Suppressor macrophage treated with lipopolysaccharide for 4 hours (primary cell): Measurements from ENCODE around the gene REPS1.
A peak's percentile ranks its signal among the peaks of the same experiment; 100 is the strongest.
"Not testable (repeated sequence)": the region's sequence is repeated elsewhere in the genome, so short reads cannot be mapped to it uniquely, and the experiment has no call there.

Source experiments
- DNase-seq: peaks from one replicate; pipeline ENCODE4 v3.0.0-alpha.2; 2020

Gene REPS1

GRCh38 chr6:138999949-139000725 is 12.1 kb upstream of the REPS1 start:
- DNase-seq, result no peak

DNA sequence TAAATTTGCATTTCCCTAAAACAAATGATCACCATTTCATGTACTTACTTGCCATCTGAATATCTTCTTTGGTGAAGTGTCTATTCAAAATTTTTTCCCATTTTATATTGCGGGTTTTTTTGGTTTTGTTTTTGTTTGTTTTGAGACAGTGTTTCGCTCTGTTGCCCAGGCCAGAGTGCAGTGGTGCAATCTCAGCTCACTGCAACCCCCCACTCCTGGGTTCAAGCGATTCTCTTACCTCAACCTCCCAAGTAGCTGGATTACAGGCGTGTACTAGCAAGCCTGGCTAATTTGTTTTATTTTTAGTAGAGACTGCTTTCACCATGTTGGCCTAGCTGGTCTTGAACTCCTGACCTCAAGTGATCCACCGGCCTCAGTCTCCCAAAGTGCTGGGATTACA is 9.1 kb upstream of the REPS1 start:
- no peak for DNase-seq

GRCh38 chr6:138996524-138996923 is 8.5 kb upstream of the REPS1 start:
- DNase-seq, result no peak

DNA sequence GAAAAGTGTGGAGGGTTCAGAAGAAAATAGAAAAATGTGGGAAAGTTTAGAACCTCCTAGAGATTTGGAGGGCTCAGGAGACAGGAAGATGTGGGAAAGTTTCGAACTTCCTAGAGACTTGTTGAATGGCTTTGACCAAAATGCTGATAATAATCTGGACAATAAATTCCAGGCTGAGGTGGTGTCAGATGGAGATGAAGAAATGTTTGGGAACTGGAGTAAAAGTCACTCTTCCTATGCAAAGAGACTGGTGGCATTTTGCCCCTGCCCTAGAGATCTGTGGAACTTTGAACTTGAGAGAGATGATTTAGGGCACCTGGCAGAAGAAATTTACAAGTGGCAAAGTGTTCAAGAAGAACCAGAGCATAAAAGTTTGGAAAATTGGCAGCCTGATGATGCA is 5.4 kb upstream of the REPS1 start:
- DNase-seq, result not testable (repeated sequence)

DNA sequence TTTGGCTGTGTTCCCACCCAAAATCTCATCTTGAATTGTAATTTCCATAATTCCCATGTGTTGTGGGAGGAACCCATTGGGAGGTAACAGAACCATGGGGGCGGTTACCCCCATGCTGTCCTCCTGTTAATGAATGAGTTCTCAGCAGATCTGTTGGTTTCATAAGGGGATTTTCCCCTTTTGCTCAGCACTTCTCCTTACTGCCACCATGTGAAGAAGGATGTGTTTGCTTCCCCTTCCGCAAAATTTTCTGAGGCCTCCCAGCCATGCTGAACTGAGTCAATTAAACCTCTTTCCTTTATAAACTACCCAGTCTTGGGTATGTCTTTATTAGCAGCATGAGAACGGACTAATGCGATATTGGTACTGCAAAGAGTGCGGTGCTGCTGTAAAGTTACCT is 4.9 kb upstream of the REPS1 start:
- peak; percentile 46 for DNase-seq

GRCh38 chr6:138991206-138991605 is 3.2 kb upstream of the REPS1 start:
- no peak for DNase-seq

GRCh38 chr6:138989098-138989983 is 1.3 kb upstream of the REPS1 start:
- no peak for DNase-seq

- DNase-seq, result no peak
Observed at GRCh38 chr6:138988469-138988834, 399 bp upstream of the REPS1 start.

DNA sequence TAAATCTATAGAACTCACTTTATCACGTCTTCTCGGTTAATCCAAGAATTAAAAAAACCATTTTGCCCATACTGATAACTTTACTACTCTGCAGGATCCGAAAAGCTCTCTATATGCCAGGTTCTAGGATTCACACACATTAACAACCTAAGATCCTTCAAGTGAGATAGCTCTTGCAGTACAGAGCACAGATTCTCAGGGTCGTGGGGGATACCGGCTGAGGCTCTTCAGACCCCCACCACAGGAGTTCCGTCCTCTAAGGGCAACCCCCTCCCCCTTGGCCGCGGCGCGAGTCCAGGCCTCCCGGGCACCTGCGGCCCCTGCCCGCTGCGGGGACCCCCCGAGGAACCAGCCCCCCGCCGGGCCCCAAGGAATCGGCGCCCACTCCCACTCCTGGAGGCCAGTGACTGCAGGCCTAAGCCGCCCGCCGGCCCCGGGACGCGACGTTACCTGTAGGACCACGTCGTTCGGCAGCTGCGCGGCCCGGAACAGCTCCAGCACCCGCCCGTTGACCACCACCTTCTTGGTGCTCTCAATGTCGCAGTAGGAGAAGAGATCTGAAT is 892 bp downstream of the REPS1 start:
- no peak for DNase-seq

DNA sequence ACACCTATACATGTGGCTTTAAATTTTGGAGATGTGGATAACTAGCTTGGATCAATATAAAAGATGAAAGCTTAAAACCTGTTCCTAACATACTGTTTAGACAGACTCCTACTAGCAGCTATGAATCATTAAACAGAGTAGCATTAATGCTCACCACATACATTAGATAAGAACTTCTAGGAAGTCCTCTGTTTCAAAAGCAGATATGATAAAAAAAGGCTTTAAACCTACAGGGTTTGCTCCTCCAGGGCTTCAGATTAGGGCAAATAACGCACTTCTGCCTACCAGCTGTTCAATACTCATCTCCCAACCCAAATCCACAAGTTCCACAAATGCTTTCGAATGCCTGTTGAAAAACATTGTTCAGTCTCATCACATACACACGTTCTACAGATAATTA is 1.5 kb downstream of the REPS1 start:
- DNase-seq, result peak; percentile 53

- DNase-seq, result no peak
Observed at GRCh38 chr6:138981416-138981815, 6.6 kb downstream of the REPS1 start.

GRCh38 chr6:138979813-138980668 is 8.0 kb downstream of the REPS1 start:
- peak; percentile 47 for DNase-seq

DNA sequence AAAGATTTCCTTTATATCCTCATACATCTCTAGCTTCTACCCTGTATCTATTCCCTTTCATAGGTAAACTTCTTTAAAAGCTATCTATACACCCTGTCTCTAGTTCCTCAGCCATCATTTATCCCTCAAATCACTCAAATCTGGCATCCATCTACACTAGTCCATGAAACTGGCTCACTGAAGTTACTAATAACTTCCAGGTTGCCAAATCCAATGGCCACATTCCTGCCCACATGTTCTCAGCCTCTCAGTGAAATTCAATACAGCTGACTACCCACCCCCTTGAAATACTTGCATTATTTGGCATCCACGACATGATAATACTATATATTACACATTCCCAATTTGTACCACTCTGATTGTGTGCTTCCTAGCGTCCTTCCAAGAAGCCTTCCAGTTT is 8.7 kb downstream of the REPS1 start:
- no peak for DNase-seq

- no peak for DNase-seq
Observed at GRCh38 chr6:138978229-138978628, 9.8 kb downstream of the REPS1 start.

- no peak for DNase-seq
Observed at GRCh38 chr6:138977646-138978167, 10.3 kb downstream of the REPS1 start.

DNA sequence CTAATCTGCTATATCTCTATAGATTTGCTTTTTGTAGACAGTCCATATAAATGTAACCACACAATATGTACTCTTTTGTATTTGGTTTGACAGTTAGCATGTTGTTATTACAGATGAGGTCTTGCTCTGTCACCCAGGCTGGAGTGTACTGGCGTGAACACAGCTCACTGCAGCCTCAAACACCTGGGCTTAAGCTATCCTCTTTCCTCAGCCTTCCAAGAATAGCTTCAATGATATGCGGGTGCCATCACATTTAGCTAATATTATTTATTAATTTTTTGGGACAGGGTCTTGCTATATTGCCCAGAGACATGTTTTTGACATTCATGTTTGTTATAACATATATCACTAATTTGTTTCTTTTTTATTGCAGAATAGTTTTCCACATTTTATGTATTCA is 10.8 kb downstream of the REPS1 start:
- DNase-seq, result no peak

DNA sequence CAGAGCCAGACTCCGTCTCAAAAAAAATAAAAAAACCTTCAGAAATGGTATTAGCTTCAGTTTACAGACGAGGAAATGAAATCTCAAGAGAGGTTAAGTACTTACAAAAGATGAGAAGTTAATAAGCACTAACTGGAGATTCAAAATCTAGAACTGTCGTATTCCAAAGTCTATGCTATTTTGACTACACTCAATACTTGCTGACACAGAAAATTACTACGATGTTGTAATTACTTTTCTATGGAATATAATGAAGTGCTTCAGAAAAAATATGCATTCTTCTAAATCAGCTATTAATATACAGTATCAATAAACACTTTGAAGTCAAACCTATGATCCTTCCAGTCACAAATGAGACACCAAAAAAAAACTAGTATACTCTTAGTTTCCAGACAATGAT is 12.2 kb downstream of the REPS1 start:
- DNase-seq, result no peak

DNA sequence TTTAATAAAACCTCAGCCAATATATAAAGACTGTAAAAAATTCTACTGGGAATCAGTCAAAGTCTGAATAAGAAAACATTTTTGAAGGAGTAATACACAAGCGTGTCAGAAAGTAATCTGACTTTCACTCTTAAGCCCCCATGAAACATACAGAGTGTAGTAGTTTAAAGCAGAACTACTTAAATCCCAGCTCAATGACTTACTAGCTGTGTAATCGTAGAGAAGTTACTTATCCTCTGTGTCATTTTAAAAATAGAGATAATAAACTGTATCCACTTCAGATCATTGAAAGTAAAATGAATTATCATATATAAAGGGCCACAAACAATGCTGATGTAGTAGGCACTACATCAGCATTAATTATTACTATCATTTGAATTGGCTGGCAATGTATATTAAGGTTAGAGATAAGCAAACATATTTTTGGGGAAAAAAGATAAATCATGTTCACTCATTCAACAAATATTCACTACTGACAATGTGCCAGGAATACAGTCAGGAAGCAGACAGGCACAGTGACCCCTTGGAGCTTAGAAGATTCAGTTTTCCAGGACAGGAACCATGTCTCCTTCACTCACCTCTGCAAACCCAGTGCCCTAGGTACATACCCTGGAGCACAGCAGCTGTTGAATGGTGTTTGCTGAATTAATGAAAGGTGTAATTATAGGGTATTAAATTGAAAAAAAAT is 14.4 kb downstream of the REPS1 start:
- no peak for DNase-seq

DNA sequence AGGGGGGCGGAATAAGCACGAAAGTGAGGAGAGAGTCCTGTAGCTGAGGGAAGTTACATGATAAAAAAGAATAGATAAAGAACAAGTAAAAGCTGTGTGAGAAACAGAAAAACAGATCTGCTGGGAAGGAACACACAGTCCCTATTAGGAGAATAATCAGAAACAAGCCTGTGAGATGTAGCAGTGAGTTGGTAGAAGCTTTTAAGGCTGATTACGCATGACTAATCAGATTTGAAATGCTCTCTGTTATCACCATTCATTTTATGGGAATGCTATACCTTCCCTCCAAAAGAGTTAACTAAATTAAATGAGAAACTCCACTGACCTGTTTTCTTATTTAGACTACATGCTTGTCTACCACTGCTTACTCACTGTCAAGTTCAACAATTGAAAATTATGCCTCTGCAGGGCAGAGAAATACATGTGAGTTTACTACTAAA is 15.8 kb downstream of the REPS1 start:
- DNase-seq, result no peak

DNA sequence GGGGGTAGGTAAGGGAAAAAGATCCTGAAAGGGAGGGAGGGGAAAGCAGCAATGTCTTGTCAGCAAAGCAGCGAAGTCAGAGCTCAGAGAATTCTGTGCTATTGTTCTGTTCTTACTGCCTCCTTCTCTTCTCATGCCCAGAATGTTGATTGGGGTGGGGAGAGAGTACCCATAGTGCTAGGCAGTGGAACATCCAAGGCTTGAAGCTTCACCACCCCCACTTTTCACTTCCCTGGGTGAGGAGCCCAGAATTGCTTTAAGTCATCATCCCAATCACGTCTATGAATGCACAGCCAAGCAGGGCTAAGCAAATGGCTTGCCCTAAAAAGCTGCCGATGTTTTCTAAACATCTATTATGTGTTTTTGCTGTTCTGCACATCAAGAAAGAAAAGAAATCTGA is 16.5 kb downstream of the REPS1 start:
- no peak for DNase-seq

DNA sequence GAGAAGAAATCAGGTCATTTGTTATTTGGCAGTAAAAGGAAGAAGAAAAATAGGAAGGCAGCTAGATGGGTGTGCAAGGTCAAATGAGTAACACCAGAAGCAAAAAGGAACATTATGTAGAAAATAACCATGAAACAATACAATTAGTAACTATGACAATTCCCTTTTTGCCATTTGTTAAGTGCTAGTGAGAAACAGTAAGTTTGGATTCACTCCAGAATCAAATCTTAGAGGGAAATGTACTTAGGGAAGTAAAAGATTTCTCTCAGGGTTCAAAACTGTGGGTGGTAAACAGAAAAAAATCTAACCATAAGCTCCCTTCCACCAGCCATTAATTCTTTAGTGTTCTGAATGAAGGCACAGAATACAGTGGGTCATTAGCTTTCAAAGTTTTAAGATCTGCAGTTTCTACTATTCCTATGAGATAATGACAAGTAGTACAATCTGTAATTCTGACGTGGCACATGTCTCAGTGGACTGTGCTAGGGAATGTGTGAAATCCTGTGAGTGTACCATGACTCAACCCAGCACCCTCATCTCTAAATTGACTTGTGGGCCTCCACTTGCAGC is 17.1 kb downstream of the REPS1 start:
- DNase-seq, result peak; percentile 81

DNA sequence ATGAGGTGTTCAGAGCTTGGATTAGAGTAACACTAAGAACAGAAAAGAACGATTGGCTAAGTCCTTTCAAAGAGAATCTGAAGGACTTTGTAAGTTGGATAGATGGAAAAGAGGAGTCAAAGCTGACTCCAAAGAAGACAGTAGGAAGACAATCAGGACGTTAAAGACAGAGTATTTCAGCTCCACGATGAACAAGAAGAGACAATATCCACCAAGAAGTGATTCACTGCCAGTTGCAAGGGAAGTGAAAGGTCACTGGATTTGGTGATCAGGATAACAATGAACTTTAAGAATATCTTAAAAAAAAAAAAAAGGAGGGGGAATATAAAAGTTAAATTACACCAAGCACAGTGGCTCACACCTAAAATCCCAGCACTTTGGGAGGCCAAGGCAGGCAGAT is 17.9 kb downstream of the REPS1 start:
- DNase-seq, result peak; percentile 41
